NCI-H524 treated with DMSO at 0.1 percent for 48 hours (cell line): ENCODE measurements around the gene RAMP1.

Experiments
- DNase-seq: peaks from one replicate; lab custom pipeline; 2025; lab: John Stamatoyannopoulos, UW

RAMP1 gene

GRCh38 chr2:237895544-237896506 is 36.4 kb downstream of the RAMP1 start:
- DNase-seq = no peak

GRCh38 chr2:237896507-237896892 is 37.1 kb downstream of the RAMP1 start:
- DNase-seq = no peak

DNA sequence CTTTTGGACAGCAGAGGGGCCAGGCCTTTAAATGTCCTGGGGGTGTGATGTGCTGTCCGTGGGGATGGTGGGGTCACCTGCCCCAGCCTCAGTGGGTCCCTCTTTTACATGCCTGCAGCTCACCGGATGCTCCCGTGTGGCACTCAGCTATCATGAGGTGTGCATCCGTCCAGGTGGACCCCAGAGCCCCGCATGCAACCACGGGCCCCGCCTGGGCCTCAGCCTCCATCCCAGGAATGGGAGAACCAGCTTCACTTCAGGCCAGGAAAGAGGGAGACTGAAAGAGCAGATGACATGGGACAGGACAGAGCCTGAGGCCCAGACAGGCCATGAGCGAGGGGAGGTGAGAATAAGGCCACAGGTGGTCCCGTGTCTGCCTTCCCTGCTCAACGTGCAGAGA is 37.5 kb downstream of the RAMP1 start:
- DNase-seq = no peak

GRCh38 chr2:237898057-237898414 is 38.6 kb downstream of the RAMP1 start:
- no peak for DNase-seq

DNA sequence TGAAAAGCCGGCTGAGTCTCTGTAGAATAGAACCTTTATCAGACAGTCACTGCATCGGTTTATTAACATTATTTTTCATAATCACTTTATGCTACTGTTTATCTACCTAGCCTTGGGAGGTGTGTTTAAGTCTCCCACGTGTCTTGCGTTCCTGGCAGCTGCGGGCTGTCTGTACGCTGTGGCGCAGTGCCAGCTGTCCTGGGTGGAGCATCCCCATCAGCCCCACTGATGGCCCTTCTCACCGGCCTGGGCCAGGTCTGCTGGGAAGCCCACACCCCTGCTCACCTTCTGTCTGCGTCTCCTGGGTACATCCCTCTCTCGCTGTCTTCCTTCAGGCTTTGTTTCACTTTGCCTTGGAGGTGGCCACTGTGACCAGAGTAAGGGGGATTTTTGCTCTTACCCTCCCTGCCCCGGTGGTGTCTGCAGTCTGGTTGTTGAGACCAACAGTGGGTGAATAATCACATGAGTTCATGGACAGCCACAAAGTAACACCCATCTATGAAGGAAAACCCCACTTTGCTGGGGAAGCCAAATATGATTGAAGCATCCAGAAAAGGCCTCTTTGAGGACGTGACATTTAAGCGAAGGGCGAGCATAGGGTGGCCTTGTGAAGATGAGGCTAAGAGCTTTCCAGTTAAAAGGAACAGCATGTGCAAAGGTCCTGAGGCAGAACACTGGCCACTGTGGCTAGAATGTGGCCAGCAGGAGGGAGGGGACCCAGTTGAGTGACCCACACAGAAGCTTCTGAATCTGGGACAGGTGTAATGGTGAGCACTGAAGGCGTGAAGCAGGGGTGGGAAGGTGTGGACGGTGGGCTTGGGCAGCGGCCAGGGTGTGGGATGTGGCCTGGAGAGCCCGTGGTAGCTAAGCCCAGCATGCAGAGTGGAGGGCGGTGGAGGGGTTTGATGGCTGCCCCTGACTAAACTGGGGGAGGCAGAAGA is 41.7 kb downstream of the RAMP1 start:
- no peak for DNase-seq

GRCh38 chr2:237901932-237902850 is 42.8 kb downstream of the RAMP1 start:
- no peak for DNase-seq

- DNase-seq = no peak
These were observed 45.6 kb downstream of the RAMP1 start for GRCh38 chr2:237904831-237905599.

- no peak for DNase-seq
These were observed 47.7 kb downstream of the RAMP1 start for GRCh38 chr2:237907144-237907543.

- DNase-seq = no peak
These were observed 49.8 kb downstream of the RAMP1 start for GRCh38 chr2:237909075-237909695.

GRCh38 chr2:237909801-237910475 is 50.5 kb downstream of the RAMP1 start:
- DNase-seq = no peak

DNA sequence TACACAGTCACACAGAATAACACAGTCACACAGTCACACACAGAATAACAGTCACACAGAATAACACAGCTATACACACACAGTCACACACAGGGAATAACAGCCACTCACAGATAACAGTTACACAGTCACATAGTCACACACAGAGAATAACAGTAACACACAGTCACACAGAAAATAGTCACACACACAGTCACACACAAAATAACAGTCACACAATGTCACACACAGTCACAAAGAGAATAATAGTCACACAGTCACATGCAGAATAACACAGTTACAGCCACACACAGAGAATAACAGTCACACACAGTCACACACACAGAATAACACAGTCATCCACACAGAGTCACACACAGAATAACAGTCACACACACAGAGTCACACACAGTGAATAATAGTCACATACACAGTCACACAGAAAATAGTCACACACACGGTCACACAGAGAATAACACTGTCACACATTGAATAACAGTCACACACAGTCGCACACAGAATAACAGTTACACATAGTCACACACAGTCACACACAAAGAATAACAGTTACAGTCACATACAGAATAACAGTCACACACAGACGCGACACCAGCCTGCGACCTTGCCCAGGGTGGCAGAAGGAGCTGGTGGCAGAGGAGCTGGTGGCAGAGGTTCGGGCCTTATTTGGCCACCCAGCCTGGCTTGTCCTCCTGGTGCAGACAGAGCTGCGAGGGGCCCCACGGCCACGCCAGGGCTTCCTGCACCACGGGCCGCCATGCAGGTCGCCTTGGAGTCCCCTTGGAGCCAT is 51.3 kb downstream of the RAMP1 start:
- no peak for DNase-seq

DNA sequence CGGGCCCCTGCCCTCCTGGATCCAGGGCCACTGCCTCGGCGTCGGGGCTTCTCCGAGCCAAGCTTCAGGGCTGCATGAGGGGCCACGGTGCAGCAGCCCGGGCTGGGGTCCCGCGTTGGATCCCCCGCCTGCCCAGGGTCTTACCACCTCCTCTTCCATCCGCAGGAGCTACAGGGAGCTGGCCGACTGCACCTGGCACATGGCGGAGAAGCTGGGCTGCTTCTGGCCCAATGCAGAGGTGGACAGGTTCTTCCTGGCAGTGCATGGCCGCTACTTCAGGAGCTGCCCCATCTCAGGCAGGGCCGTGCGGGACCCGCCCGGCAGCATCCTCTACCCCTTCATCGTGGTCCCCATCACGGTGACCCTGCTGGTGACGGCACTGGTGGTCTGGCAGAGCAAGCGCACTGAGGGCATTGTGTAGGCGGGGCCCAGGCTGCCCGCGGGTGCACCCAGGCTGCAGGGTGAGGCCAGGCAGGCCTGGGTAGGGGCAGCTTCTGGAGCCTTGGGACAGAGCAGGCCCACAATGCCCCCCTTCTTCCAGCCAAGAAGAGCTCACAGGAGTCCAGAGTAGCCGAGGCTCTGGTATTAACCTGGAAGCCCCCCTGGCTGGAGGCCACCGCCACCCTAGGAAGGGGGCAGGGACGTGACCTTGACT is 52.1 kb downstream of the RAMP1 start:
- no peak for DNase-seq

GRCh38 chr2:237912271-237913192 is 53.1 kb downstream of the RAMP1 start:
- DNase-seq = no peak

DNA sequence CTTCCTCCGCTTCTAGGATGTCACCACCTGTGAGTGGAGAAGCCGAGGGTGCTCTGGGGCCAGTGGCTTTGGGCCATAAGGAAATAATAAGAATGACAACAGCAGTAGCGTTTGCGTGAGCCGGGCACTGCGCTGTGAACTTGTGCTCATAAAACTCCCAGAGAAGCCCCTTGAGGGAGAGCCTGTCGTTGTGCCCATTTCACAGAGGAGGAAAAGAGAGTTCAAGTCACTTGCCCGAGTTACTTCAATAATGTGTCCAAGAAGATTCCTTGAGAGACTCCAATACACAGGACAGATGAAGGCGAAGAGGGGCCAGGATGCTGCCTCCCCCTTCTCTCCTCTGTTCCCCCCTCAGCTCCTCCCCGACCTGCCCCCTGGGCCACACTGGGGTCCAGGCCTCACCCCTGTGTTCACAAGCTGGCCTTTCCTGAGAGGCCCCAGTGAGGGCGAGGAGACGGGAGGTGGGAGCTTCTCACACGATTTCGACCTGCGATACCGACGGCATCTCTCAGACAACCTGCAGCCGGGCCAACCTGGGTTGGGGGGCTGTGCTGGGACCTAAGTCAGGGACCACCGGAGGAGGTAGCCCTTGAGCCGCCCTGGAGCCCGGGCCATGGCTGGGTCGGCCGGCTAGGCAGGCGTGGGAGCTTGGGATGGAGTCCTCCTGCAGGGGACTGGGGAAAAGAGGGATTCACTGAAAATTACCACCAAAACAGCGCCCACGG is 53.9 kb downstream of the RAMP1 start:
- DNase-seq = no peak

DNA sequence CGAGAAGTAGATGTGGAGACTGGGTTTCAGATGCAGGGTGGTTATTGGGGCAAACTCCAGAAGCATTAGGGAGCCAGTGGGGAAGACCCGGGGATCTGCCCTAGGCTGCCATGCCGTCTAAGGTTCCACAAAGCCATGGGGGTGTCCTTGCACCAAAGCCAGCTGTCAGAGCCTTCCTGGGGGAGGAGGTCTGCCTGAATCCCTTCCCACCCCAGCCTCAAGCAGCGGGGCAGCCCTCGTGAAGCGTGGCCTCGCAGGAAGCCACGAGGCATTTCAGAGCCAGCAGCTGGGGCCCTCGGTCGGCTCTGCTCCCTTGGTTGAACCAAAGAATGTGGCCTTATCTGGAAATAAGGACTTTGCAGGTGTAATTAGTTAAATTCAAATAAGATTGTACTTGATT is 56.2 kb downstream of the RAMP1 start:
- no peak for DNase-seq

GRCh38 chr2:237916296-237916695 is 56.9 kb downstream of the RAMP1 start:
- no peak for DNase-seq
